Effector CD8-positive, alpha-beta T cell (primary cell): ENCODE data around the gene TMEM176B.

Experiments
- DNase-seq: peaks from one replicate; lab custom pipeline; 2025; lab: John Stamatoyannopoulos, UW

The TMEM176B gene

GRCh38 chr7:150751702-150752101 lies 48.5 kb downstream of the TMEM176B start:
- DNase-seq, result no peak

GRCh38 chr7:150748376-150748775 lies 51.8 kb downstream of the TMEM176B start:
- DNase-seq, result no peak

DNA sequence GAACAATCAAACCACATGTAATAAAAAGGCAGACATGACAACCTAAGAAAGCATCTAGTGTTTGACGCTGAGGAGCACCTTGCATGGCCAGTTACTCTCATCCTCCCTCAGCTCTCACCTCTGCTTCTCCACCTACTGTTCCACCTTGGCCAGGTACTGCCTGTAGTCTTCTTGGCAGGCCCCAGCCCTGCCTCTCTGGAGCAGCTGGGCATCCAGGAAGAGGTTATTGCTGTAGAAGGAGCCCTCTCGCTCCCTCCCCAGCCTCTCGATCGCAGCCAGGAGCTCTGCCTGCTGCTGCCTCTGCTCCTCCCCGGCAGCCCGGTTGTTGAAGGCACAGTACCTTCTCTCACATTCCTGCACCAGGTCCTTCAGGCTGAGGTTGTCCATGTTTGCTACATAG lies 53.2 kb downstream of the TMEM176B start:
- DNase-seq, result no peak

DNA sequence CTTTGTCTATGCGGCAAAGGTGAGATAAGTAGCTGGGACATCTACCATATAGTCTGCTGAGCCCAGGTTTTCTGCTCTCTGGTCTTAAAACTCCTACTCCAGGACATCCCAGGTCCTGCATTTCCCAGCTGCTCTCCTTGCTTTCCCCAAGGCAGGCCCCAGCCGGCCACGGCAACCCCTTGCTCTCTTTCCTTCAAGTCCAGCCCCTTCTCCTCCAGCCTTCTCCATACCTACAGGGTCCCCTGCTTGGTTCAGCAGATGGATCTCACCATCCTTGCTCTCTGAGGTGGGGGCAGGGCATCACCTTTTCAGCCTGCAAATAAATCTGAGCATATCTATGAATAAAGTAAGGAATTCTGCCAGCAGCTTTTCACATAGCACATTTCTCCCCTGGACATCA lies 54.3 kb downstream of the TMEM176B start:
- no peak for DNase-seq

DNA sequence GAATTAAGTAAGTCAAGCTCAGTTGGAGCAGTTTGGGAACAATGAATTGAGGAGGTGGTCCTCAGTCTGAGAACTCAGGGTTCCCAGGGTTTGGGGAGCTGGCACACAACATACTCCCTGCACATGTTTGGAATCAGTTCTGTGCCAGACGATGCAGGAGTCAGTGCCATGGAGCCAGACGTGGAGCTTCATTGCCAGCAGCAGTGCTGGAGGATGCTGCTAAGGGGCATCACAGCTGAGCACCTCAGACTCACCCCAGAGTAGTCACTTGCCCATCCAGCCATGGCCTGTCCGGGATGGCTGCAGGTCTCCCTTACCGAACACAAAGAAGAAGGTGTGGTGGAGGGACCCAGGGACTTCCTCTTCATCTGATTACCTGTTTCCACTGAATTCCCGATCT lies 55.1 kb downstream of the TMEM176B start:
- no peak for DNase-seq

DNA sequence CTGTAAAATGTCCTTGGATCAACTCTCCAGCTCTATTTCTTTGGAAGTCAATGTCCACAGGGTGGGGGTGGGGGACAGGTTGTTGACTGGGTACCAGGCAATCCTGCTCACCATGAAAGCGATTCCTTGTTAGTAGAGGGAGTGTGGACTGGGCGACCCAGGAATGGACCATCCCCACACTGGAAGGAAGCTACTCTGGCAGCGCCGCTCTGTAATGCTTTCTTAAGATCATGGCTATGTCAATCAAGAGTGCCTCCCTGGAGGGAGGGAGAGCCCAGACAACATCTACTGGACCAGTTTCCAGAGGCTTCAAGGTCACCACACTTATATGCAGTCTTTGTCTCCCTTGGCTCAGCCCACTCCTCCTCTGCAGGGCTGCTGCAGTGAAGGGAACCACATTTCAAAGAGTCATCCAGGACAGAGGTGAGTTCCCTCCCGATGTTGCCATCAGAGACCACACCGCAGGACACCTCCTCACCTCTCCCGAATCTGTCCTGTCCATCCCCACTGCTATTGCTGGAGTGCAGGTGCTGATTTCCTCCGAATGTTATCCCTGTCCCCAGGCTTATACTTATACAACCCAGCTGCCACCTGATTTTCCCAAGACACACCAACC lies 56.0 kb downstream of the TMEM176B start:
- no peak for DNase-seq

GRCh38 chr7:150742286-150742968 lies 57.7 kb downstream of the TMEM176B start:
- no peak for DNase-seq
